HT1080 (cell line): ENCODE results near the gene RNF43. TPM values are rescaled to one million over a fixed set of nuclear protein-coding genes. Genes with fewer than 3 reads are reported as not detected.
"Not testable (repeated sequence)": the region's sequence is repeated elsewhere in the genome, so short reads cannot be mapped to it uniquely, and the experiment has no call there.

Source experiments
- DNase-seq: peaks from one replicate; pipeline ENCODE4 v3.0.0-alpha.2; 2015; ENCODE audit warnings: low read depth
- total RNA-seq: library from RNA; depleted of rRNA; stranded (reverse); fragments of >200 nt; shearing (Covaris generic); gene quantifications from 2 replicates; pipeline ENCODE4 v1.2.3, GENCODE V29; 2014

Gene RNF43
- total RNA-seq, 1 experiment from 2014 or later: 0.14 TPM

GRCh38 chr17:58410714-58411407 is 6.5 kb downstream of the RNF43 start:
- DNase-seq: no peak

DNA sequence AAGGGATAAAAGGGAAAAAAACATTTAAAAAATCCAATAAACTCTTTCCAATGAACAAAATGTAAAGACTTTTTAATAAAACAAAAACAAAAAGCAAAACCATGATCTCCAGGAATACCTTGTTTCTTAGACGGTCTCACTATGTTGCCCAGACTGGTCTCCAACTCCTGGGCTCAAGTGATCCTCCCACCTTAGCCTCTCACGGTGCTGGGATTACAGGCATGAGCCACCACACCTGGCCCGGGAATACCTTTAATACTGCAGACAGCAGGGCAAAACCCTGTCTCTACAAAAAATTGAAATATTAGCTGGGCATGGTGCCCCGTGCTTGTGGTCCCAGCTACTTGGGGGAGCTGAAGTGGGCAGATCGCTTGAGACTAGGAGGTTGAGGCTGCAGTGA is 7.9 kb downstream of the RNF43 start:
- no peak for DNase-seq

GRCh38 chr17:58403311-58403710 is 14.0 kb downstream of the RNF43 start:
- DNase-seq: no peak

DNA sequence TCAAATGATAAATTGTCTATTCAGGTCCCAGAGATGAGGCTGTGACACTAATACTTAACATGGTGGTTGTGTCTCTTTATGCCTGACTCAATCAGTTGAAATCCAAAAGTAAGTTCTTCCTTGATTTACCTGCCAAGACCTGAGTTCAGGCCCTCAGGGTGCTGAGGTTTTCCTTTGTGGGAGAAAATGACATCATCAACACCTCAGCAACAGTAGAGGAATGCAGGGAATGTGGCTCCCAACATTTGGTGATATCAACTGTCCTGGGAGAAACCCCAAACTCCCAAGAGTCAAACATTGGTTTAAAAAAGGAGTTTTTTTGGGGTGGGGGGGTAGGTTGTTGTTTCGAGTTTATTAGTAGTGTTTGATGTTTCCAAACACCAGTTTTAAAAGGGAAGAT is 14.7 kb downstream of the RNF43 start:
- DNase-seq: peak; percentile 28

DNA sequence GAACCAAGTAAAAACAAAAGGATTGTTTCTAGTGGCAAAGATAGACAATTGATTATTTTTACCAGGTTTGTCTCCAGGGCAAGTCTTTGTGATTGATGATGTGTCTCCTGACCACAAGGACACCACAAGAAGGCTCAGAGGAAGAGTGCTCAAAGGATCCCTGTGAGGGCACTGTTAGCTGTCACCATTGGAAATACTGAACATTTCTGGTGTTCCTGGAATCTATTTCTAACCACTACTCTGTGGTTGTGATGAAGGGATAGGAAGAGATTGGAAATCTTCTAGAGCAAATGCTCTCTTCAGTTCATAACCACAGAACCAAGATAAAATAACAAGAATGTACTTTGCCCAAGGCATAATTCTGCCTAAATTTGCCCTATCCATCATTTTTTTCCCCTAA is 15.3 kb downstream of the RNF43 start:
- DNase-seq: peak; percentile 47

DNA sequence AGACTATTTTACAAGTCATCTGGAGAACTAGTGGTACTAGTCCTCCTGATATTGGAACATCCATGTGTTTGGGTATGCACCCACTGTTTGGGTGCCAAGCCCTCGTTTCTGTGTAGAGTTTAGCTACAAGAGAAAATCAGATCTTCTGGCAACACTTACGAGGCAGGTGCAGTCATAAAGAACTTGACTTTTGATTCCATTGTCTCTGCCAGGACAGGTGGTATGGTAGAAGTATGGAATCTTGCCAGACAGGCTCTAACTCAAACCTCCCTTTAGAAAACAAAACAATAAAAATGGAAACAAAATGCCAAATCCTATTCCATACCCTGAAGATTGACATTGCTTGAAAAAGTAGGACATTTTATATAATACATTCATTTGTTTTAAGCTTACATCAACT is 16.0 kb downstream of the RNF43 start:
- DNase-seq: no peak

- no peak for DNase-seq
Observed at GRCh38 chr17:58400826-58401225, 16.5 kb downstream of the RNF43 start.

GRCh38 chr17:58399974-58400373 is 17.4 kb downstream of the RNF43 start:
- DNase-seq: no peak

DNA sequence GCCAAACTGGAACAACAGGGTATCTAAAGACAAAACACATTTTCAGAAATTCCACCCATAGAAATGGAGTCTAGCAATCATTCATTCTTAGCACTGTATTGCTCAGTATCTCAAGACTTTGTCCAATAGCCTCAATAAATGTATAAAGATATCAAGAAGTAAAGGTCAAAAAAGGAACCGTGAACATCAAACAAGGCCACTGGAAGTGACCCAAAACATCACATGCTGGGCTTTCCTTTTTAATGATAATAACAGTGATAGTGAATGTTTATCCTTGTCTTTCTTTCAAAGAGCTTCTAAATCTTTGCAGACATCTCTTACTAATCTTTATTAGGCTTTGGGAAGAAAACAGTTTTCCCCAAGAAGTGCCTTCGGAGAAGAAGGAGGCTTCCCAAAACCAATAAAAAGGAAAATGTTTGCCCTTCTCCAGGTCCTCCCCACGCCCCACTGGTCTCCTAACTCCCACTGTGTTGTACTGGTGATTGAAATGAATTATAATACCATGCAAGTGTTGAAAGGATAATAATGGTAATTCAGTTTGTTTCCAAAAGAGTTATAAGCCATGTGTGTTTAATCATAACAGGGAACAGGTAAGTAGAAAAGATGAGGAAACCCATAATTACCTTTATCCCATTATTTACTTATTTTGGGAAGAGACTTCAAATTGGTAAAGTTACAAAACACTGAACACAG is 18.6 kb downstream of the RNF43 start:
- DNase-seq: no peak

- DNase-seq: not testable (repeated sequence)
Observed at GRCh38 chr17:58397421-58397820, 19.9 kb downstream of the RNF43 start.

- DNase-seq: no peak
Observed at GRCh38 chr17:58396173-58396572, 21.2 kb downstream of the RNF43 start.

DNA sequence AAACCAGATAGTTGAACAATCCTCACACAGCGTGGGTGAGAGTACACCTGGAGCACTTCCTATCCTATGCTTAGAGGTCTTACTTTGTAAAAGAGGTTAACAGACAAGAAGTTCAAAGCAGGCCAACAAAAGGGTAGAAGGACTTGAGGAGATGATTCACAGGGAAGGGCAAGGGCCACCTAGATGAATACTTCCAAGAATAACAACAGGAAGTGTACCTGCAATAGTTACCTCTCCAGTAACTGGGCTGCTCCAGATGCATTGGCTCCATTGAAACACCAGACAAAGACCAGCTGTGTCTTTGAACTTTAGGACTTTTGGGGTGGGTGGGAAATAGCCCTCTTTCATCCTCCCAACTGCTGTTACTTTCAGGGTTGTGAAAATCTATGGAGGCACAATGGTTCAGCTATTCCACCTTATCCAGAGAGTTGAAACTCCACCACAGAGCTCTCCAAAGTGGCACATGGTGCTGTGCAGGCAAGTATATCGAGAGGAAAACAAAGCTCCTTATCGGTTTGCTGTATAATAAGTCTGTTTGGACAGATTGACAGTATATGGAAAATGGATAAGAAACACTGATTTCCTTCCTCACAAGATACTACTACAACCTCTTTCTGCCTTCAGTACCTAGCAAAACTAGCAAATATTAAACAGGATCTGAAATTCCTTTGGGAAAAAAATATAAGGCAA is 22.7 kb downstream of the RNF43 start:
- DNase-seq: no peak

DNA sequence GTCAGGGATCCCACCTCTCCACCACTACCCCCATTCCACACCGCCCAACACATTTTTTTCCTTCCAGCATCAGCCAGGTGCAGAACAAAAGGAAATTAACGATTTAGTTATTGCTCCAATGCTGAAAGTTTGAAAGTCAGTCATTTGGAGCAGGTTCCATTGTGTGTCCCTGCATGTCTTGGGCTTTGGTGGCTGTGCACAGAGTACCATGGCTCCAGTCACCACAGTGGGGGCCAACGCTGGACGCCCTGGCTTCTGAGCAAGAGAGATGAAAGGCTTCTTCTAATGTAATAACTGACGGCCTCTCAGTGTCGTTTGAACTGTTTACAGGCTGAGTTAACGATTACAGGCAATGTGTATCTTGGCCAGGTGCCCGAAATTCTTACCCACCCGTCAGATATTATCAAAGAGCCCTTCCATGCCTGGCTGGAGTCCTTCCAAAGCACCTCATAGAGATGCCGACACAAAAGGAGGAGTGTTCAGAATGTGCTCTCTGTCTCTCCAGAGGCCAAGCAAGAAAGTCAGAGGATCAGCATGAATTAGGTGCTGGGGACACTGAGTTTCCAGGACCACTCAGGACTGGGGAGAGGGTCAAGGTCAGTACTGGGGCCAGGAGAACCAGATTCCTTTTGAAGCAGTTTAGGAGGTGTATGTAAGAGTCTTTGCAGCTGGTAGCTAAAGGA is 25.9 kb downstream of the RNF43 start:
- DNase-seq: peak; percentile 68

GRCh38 chr17:58390884-58391283 is 26.4 kb downstream of the RNF43 start:
- no peak for DNase-seq

DNA sequence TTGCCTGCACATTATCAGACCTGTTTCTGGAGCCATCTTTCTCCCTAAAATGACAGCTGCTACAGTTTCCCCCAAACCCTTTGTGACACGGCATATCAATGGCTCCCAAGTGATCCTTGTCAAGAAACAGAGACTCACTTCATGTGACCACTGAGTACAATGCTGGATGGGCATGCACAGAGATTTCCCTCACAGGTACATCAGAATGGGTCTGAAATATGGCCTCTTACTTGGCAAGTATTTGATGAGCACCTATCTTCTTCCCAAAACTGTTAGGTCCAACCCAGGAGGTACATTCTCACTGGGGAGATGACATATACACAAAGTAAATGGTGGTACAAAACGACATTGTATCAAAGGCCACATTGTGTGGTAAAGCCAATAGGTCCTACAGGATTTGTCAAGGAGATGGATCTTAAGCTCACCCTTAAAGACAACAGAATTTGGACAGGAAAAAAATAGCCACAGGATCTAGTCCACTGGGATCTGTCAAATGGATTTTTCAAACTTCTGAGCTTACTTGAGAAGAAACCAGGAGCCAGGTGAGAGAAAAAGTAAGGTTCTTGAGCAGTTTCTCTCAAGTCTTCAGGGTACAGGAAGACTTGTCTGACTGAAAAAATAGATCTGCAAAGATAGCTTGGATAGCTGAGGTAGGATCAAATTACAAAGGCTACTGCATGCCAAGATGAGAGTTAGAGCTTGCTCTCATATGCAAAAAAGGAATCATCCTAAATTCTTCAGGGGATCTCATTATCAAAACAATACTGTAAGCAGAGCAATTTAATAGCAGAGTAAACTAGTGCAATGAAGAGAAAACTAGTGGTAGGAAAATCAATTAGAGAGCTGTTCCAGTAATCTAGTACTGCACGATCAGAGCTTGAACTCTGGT is 28.8 kb downstream of the RNF43 start:
- DNase-seq: no peak

GRCh38 chr17:58387834-58388233 is 29.5 kb downstream of the RNF43 start:
- no peak for DNase-seq

- no peak for DNase-seq
Observed at GRCh38 chr17:58386708-58387107, 30.6 kb downstream of the RNF43 start.

DNA sequence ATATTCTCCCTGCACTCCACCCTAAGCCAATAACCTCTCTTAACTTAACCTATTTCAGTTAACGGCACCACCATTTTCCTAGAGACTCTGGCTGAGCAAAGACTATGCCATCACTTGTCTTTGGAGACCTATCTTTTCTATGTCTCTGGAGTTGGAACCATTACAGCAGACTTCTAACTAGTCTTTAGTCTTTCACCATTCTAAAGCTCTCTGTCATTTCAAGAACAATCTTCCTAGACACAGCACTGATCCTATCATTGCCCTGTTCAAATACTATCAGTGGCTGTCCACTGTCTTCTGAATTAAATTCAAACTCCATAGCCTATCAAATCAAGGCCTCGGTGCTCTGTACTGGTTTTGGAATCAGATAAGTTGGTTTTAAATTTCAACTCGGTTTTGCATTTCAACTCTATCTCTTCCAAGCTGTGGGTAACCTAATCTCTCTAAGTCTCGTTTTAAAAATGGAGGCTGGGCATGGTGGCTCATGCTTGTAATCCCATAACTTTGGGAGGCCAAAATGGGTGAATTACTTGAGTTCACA is 31.9 kb downstream of the RNF43 start:
- no peak for DNase-seq

GRCh38 chr17:58384897-58385296 is 32.4 kb downstream of the RNF43 start:
- DNase-seq: no peak

- no peak for DNase-seq
Observed at GRCh38 chr17:58383892-58384462, 33.4 kb downstream of the RNF43 start.
